GM21515 (cell line): ENCODE results near the gene CBLN3.

Experiments used
- ATAC-seq: cut with Tn5 transposase; IDR thresholded peaks from one replicate; pipeline ENCODE4 v1.9.1; 2021; ENCODE audit not compliant: unreplicated experiment

CBLN3 gene

DNA sequence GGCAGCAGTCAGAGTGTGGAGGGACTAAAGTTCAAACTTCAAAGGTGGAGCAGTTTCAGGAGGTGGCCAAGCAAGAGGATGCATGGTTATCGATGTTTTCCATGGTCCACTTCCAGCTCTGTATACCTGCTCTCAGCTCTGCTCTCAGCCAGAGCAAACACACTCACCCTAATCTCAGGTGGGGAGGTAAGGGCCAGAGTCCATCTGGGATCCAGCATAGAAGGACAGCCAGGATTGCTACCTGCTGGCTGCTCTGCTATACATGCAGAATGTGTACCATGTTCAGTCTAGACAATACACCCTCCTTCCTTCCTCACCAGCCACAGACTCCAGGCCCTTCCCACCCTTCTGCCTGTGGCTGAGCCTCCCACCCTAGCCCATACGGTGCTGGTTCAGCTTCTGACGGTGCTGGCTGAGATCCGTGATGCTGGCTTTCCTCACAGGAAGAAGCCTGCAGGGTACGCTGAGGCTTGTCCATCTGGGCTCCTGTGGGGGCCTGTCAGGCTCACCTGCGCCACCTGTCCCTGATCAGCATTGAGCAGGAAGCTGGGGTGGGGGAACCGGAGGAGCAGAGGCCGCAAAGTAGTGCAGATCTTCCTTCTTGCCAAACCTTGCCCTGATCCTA, 2.4 kb downstream of the CBLN3 start:
- no peak for ATAC-seq

DNA sequence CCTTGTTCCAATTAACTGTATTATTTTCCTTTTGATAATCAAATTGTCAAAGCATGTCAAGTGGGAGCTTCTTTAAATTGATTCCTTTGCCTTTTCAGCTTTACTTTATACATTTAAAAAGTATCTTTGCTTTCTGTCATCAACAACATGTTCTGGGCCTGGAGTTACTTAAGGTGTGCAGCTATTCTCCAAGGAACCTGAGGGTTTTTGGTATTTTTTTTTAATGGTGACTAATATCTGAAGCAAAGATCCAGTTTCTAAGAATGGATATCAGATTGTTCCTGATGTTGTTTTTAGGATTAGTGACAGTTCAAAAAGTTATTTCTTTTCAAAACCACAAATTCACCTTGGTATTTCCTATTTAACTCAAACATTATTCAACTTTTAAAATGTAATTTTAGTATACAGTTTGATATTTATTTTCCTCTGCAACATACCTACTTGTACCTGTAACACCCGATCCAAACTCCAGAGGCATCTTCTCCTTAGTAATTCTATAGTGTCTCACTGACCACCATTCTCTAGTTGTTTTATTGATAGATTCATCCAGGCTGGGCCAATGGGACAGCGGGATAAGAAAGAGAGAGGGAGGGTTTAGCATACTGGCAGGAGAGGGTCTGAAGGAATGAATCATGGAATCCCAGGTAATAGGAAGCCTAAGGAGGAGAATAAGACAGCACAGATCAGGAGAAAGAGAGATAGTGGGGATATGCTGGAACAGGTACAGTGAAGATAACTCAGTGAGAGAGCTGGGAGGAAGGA, 3.1 kb downstream of the CBLN3 start:
- ATAC-seq = no peak

DNA sequence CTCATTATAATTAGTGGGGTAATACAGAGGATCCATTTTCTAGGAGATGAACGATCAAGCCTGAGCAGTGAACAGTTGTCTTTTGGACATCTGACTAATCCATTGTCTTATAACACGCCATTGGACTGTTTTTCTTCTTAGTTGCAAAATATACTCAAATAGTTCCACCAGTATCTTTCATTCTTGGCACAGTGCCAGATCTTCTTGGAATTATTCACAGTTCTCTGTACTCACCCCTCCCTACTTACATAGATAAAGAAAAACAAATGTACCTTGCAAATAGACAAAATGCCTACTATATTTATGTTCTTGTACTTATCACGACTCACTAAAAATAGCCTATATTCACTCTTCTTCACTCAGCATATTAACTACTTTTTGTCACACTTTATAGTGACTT, 3.8 kb downstream of the CBLN3 start:
- no peak for ATAC-seq

DNA sequence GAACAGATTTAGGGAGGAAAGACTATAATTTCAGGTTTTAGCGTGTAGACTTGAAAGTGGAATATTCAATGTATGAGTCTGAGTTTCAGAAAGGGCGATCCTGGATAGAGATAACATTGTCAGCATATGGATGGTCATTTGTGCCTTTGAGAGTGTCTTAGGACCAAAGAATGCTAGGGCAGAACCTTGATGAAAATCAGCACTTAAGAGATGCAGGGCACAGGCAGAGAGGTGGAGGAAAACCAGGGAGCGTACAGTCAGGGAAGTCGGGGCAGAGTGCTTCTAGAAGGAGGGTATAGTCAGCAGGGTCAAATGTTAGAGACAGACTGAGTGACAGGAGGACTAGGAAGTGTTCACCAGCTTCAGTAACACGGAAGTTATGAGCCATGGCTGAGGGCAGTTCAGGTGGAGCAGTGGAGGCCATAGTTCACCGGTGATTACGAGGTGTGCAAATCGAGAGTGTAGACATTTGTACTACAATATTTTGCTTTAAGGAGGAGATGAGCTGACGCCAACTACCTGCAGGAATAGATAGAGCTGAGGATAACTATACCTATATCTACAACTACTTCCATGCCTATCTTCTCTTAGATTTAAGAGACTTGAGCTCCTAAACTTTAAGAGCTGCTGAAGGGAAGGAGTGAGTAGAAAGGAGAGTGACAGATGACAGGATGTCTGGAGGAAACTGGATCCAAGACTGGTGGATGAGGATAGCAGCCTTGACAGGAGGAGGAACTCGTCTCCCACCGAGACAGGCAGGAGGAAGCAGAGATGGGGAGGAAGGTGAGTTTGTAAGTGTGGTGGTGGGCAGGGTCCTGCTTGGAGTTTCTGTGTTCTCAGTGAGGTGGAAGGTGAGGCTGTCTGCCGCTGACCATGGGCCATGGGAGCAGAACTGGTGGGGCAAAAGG, 6.5 kb downstream of the CBLN3 start:
- ATAC-seq = no peak

DNA sequence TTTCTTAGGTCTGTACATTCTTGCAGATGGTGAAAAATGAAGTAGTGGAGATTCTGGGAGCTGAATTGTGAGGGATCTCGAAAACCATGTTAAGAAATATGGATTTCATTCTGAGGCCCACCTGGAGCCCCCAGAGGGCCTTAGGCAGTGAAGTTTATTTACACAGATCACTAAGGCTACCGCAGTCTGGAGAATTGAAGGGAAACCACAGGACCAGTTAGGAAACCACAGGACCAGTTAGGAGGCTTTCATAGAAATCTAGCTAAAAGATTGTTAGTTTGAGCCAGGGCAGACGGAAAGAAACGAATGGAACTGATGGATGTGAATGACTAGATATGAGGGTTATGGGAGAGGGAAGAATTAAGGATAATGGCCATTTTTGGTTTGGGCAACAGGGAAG, 7.2 kb downstream of the CBLN3 start:
- ATAC-seq = no peak

DNA sequence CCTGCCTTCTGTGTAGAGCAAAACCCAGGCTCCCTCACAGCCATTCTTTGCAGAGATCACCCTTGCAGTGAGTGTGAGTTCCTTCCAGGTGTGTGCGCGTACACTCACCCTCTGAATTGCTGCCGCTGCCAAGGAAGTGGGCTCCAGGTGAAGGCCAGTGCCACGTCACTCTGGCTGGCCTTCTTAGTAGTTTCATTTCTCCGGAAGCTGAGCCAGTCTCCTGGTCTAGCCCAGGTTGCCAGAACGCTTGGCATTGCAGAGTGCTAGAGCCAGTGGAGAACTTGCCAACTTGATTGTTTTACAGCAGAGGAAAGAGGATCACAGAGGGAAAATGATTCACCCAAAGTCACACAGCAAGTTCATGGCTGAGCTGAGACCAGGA, 11.0 kb downstream of the CBLN3 start:
- ATAC-seq = no peak

DNA sequence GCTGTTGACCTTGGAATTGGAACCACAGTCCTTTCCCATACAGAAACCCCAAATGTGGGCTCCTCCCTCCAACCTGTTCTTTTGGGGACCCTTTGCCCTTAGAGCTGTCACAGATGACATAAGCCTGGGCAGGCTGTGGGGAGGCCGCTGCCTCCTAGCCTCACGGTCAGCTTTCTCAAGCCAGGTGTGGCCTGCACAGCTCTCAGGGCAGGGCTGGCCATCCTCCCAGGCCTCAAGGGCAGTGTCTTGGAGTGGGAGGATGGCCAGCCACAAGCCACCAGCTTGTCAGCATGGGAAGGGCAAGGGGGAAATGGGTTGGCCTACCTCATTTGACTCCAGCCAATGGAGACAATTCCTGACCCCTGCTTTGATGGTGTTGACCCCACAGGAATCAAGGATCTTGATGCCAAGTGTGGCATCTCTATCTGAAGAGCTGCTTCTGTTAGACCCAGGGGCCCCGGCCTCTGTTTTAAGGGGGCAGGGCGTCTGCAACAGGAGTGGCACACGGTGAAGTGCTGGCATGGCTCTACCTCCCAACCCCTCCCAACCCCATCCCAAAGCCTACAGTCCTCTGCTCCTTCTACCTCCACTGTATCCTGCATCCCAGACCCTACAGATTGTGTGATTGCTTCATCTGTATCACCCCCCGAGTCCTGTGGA, 11.5 kb downstream of the CBLN3 start:
- no peak for ATAC-seq

DNA sequence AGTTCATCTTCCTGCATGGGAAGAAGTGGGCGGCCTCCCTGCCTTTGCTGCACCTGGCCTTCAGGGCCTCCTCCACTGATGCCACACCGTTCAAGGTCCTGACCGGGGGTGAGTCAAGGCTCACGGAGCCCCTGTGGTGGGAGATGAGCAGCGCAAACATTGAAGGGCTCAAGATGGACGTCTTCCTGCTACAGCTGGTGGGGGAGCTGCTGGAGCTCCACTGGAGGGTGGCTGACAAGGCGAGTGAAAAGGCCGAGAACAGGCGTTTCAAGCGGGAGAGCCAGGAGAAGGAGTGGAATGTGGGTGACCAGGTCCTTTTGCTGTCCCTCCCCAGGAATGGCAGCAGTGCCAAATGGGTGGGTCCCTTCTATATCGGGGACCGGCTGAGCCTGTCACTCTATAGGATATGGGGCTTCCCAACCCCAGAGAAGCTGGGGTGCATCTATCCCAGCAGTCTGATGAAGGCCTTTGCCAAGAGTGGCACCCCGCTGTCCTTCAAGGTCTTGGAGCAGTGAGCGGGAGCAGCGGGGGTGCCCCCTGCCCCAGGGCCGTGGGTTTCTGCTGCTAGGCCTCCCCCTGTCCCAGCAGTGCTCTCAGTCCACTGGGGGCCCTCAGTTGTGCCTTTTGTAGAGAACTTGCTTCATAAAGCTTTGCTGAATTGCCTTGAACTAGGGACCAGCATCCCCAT, 12.4 kb downstream of the CBLN3 start:
- ATAC-seq = no peak

DNA sequence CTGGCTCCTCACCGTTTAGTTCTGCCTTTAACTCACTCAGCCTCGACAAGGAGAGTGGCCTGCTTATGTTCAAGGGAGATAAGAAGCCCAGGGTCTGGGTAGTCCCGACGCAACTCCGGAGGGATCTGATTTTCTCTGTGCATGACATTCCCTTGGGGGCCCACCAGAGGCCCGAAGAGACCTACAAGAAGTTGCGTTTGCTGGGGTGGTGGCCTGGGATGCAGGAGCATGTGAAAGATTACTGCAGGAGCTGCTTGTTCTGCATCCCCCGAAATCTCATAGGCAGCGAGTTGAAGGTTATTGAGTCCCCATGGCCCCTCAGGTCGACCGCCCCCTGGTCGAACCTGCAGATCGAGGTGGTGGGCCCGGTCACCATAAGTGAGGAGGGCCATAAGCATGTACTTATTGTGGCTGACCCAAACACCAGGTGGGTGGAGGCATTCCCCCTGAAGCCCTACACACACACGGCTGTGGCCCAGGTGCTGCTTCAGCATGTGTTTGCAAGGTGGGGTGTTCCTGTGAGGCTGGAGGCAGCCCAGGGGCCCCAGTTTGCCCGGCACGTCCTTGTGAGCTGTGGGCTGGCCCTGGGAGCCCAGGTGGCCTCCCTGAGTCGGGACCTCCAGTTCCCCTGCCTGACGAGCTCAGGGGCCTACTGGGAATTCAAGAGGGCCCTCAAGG, 13.1 kb downstream of the CBLN3 start:
- no peak for ATAC-seq

DNA sequence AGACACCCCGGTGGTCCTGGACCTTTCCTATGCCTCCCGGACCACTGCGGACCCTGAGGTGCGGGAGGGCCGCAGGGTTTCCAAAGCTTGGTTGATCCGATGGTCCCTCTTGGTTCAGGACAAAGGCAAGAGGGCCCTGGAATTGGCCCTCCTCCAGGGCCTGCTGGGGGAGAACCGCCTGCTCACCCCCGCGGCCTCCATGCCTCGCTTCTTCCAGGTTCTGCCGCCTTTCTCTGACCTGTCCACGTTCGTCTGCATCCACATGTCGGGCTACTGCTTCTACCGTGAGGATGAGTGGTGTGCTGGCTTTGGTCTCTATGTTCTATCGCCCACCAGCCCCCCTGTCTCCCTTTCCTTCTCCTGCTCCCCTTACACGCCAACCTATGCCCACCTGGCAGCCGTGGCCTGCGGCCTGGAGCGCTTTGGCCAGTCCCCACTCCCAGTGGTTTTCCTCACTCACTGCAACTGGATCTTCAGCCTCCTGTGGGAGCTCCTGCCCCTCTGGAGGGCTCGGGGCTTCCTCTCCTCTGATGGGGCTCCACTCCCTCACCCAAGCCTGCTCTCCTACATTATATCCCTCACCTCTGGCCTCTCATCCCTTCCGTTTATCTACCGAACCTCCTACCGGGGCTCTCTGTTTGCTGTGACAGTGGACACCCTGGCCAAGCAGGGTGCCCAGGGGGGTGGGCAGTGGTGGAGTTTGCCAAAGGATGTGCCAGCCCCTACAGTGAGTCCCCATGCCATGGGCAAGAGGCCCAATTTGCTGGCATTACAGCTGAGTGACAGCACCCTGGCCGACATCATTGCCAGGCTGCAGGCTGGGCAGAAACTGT, 13.8 kb downstream of the CBLN3 start:
- ATAC-seq = no peak

DNA sequence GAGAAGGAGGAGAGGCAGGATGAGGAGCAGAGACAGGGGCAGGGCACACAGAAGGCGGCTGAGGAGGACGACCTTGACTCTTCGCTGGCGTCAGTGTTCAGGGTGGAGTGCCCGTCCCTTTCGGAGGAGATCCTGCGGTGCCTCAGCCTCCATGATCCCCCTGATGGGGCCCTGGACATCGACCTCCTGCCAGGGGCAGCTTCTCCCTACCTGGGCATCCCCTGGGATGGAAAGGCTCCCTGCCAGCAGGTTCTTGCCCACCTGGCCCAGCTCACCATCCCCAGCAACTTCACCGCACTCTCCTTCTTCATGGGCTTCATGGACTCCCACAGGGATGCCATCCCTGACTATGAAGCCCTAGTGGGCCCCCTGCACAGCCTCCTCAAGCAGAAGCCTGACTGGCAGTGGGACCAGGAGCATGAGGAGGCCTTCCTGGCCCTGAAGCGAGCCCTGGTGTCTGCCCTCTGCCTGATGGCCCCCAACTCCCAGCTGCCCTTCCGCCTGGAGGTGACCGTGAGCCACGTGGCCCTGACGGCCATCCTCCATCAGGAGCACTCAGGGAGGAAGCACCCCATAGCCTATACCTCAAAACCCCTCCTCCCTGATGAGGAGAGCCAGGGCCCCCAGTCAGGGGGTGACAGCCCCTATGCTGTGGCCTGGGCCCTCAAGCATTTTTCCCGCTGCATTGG, 14.6 kb downstream of the CBLN3 start:
- no peak for ATAC-seq

DNA sequence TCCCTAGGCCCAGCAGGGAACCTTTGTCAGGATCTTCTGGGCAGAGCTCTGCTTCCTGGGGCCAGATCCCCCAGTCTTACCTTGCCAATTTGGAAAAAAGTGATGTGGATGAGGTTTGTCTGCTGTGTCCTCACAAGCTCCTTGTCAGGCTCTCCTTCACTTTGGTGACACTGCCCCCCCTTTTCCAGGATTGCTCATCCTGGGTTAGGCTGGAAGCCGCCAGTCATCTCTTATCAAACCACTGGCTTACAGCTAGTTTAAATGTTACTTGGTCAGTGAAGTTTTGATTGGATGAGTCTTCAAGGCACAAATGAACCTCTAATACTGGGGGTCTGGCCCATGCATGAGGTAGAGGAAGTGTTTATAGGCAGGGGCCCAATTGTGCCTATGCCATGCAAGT, 15.4 kb downstream of the CBLN3 start:
- ATAC-seq = no peak

DNA sequence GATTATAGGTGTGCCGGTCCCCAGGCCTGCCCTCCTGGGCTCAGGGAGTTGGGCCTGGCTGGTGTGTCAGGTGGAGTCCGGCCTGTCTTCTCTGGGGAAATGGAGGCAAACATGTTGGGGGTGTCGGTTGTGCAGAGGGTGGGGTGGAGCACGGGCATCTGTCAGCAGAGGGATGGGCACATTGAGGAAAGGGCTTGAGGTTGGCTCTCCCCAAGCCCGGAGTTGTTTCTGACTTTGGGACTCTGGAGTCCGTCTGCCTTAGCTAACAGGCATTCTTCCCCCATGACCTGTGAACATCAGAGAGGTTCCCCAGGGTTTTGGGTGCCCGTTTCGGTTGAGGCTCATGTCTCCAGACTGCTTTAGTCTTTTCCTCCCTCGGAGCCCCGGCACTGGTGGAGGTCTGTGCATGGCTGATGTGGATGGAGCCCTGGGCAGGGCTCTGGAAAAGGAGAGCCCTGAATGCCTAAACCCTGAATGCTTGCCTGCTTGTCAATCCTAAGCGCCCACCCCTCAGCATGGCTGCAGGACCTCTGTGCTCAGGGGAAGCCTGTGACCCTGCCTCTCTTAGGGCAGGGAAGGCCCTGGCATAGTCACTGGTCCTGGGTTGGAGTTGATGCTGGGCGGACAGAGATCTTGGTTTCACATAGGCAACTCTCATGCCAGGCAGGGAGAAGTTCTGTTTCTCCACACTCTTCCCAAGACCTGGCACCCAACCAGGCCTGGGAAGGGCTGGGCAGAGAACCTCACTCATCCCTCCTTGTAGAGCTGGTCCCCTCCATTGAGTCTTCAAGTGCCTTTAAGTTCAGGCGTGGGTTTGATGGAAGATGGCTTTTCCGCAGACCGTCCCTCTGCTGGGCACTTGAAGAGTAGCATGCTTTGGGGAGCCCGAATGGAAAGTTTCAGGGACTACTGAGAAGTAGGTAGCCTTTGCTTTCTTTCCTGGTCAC, 17.8 kb downstream of the CBLN3 start:
- no peak for ATAC-seq

DNA sequence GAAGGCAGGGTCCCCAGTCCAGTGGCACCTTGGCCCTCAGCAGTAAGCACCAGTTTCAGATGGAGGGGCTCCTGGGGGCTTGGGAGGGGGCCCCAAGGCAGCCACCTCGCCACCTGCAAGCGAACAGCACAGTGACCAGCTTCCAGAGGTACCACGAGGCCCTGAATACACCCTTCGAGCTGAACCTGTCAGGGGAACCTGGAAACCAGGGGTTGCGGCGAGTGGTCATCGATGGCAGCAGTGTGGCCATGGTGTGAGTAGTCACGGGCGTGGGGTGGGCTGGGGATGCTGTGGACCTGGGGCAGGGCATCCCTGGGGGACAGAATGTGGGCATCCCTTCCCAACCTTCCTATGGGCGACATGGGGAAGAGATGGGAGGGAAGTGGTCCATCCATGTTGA, 19.5 kb downstream of the CBLN3 start:
- no peak for ATAC-seq

DNA sequence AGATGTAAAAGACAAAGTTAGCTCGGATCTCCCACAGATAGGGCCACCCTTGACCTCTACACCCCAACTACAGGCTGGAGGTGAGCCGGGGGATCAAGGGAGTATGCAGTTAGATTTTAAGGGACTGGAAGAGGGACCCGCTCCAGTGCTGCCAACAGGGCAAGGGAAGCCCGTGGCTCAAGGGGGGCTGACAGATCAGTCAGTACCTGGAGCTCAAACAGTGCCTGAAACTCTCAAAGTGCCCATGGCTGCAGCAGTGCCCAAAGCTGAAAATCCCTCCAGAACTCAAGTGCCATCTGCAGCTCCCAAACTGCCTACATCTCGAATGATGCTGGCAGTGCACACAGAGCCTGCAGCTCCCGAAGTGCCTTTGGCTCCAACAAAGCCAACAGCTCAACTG, 20.3 kb downstream of the CBLN3 start:
- no peak for ATAC-seq

DNA sequence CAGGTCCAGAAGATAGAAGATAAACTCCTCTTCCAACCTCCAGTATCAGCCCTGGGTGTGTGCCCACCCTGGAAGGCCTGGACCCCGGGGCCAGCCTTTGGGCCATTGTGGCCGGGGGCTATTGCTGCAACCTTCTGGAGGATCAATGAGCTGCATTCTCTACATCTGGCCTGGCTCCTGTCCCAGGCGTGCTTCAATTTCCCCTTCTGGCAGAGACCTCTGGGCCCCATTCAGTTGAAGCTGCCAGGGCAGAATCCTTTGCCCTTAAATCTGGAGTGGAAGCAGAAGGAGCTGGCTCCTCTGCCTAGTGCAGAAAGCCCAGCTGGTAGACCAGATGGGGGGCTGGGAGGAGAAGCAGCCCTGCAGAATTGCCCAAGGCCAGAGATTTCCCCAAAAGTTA, 20.7 kb downstream of the CBLN3 start:
- no peak for ATAC-seq

DNA sequence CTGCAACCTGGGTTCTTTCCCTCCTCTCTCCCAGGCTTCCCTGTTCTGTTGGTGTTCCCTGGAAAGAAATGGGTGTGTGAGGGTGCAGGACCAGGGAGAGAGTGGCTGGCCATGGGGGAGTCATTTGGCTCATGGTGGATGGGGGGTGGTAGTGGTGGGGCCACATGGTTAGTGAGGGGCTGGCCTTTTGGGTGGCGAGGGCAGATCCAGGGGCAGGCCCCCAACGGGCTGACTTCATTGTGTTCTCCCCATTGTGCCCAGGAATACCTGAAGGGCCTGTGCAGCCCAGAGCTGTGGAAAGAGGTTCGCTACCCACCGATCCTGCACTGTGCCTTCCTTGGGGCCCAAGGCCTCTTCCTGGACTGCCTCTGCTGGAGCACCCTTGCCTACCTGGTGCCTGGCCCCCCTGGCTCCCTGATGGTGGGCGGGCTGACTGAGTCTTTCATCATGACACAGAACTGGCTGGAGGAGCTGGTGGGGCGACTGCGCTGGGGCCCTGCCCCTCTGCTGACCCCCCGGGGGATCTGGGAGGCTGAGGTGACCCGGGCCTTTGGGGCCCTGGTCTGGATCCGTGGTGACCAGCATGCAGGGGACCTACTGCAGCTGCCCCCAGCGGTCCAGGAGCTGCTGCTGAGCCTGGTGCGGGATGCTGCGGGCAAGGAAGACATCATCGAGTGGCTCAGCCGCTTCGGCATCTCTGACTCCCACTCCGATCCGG, 21.7 kb downstream of the CBLN3 start:
- ATAC-seq = no peak
